Upper lobe of right lung (tissue), 1 donor: ENCODE data around the gene RFX2. TPM values are rescaled to one million over a fixed set of nuclear protein-coding genes. Genes with fewer than 3 reads are reported as not detected.

ENCODE experiments used
- ATAC-seq: fragments of 200-7000 bp; cut with Tn5 transposase; one replicate; pipeline ENCODE4 v1.9.1; 2020; ENCODE audit warnings: mild to moderate bottlenecking, moderate library complexity
- DNase-seq: peaks from one replicate; pipeline ENCODE4 v3.0.0-alpha.2; 2020
- H3K27ac ChIP-seq: fragments of 200-600 bp; one replicate; pipeline ENCODE4 v1.8.0; 2022
- H3K27me3 ChIP-seq: fragments of 200-600 bp; one replicate; pipeline ENCODE4 v1.8.0; 2022; ENCODE audit warnings: mild to moderate bottlenecking
- H3K36me3 ChIP-seq: fragments of 200-600 bp; one replicate; pipeline ENCODE4 v1.8.0; 2022
- H3K4me1 ChIP-seq: fragments of 200-600 bp; one replicate; pipeline ENCODE4 v1.8.0; 2022
- H3K4me3 ChIP-seq: fragments of 200-600 bp; one replicate; pipeline ENCODE4 v1.8.0; 2022; ENCODE audit warnings: mild to moderate bottlenecking
- H3K9me3 ChIP-seq: fragments of 200-600 bp; one replicate; pipeline ENCODE4 v1.8.0; 2022
- intact Hi-C: fragments of 100-400 bp; cut with DNase I; formaldehyde crosslinking; loops from one replicate; pipeline ENCODE4 v1.11.0; 2022
- total RNA-seq: library from RNA; stranded (reverse); fragmentation: NEBNext Ultra II Directional; extraction: Animal tissue kit (Norgen Biotek cat#: 25700); gene quantifications from one replicate; pipeline ENCODE4 v1.2.1, GENCODE V29; 2021
- TF ChIP-seq, protein P1 (sequence below): fragments of 200-600 bp; IDR thresholded peaks from one replicate; pipeline ENCODE4 v1.8.0; 2022; ENCODE audit warnings: antibody characterized with exemption
- donor health status: DM: no; HTN: yes; CAD: no; lungs with severe emphysema.

RFX2 gene
- total RNA-seq, 1 donor from 2014 or later, result 11.7 TPM

DNA sequence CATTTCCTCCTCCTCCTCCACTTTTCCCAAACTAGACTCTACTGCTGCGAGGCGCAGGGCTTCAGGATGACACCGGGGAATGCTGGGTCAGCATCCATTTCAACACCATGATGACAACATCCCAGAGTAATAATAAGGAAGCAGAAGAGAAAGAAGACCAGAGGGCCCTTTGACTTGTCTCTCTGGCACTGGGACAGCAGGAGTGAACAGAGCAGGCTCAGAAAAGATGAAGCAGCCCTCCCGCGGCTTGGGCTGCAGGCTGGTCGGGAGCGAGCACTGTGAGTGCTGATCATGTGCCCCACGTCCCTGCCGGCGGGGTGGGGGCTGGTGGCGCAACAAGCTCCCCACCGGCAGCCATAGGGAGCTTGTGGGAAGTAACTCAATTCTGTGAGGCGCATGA lies 162.9 kb downstream of the RFX2 start:
- Histone ChIP-seq H3K4me1 (peaks cover 58% of the 10 kb centered on the region), H3K36me3 (no peaks in the 10 kb centered on the region), H3K4me3 (peak overlapping the region; percentile 2), H3K27ac (peak overlapping the region; percentile 63), H3K27me3 (no peaks in the 10 kb centered on the region), H3K9me3 (no peaks in the 10 kb centered on the region)
- TF ChIP-seq, protein P1, sequence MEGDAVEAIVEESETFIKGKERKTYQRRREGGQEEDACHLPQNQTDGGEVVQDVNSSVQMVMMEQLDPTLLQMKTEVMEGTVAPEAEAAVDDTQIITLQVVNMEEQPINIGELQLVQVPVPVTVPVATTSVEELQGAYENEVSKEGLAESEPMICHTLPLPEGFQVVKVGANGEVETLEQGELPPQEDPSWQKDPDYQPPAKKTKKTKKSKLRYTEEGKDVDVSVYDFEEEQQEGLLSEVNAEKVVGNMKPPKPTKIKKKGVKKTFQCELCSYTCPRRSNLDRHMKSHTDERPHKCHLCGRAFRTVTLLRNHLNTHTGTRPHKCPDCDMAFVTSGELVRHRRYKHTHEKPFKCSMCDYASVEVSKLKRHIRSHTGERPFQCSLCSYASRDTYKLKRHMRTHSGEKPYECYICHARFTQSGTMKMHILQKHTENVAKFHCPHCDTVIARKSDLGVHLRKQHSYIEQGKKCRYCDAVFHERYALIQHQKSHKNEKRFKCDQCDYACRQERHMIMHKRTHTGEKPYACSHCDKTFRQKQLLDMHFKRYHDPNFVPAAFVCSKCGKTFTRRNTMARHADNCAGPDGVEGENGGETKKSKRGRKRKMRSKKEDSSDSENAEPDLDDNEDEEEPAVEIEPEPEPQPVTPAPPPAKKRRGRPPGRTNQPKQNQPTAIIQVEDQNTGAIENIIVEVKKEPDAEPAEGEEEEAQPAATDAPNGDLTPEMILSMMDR, result no peak
- intact Hi-C loops, result no loop called here
- DNase-seq, result peak; percentile 78
- ATAC-seq, result peak; percentile 77

DNA sequence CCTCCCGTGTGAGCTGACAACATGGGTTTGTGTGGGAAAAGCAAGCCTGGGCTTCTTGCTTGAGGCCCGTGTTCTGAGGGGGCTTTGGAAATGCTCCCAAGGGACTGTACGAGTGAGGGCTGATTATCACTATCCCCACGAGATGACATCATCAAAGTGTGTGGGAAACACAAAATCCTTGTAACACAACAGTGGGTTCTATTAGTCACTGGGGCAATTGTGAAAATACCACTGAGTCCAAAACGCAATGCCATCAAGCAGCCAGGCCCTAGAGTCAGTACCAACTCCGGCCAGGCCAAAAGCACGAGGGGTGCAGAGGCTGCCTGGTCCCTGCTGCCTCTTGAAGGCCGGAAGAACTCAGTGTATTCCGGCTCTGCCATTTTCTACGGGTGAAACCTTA lies 166.7 kb downstream of the RFX2 start:
- Histone ChIP-seq H3K27me3 (no peaks in the 10 kb centered on the region), H3K27ac (no peak overlapping the region), H3K4me1 (peaks cover 22% of the 10 kb centered on the region), H3K9me3 (no peaks in the 10 kb centered on the region), H3K36me3 (peaks cover 16% of the 10 kb centered on the region), H3K4me3 (no peak overlapping the region)
- ATAC-seq (no peak), DNase-seq (no peak)
- TF ChIP-seq, protein P1, result no peak
- intact Hi-C loops, result no loop called here

Other genes with a start within 250 kb of the RFX2 start
- not detected for gene FUT5, start 240.0 kb downstream of the RFX2 start, total RNA-seq
- gene NDUFA11, start 206.7 kb downstream of the RFX2 start, total RNA-seq, result 134 TPM
- gene VMAC, start 205.6 kb downstream of the RFX2 start, total RNA-seq, result 6.8 TPM
- gene CAPS, start 196.2 kb downstream of the RFX2 start, total RNA-seq, result 12.5 TPM
- gene RANBP3, start 132.4 kb downstream of the RFX2 start, total RNA-seq, result 65.5 TPM
- not detected for gene ACSBG2, start 25.2 kb upstream of the RFX2 start, total RNA-seq
- 73.4 TPM for gene MLLT1, start 169.5 kb upstream of the RFX2 start, total RNA-seq
- gene ACER1, start 223.1 kb upstream of the RFX2 start, total RNA-seq, result not detected